Heart left ventricle (tissue), 16 donors: ENCODE results near the gene DLGAP1. TPM values are rescaled to one million over a fixed set of nuclear protein-coding genes. Genes with fewer than 3 reads are reported as not detected.

Experiments used
- ATAC-seq, 4 donors: fragments of 200-7000 bp; cut with Tn5 transposase; one replicate each; pipeline ENCODE4 v1.9.1; 2020 to 2022; ENCODE audit warnings: moderate library complexity in 4 of 4, mild to moderate bottlenecking in 3 of 4, moderate number of reproducible peaks in 1 of 4
- DNase-seq, 5 donors: peaks; one replicate each; pipeline ENCODE4 v3.0.0-alpha.2; 2020
- H3K27ac ChIP-seq, 12 donors: fragments of 200-600 bp; sonication (generic) in 4 of 12; one replicate each; pipeline versions ENCODE4 v1.5.0 to v1.8.0; 2016 to 2022; ENCODE audit warnings: mild to moderate bottlenecking in 2 of 12
- H3K27me3 ChIP-seq, 9 donors: fragments of 200-600 bp; sonication (generic) in 2 of 9; one replicate each; pipeline versions ENCODE4 v1.5.1 to v1.8.0; 2016 to 2022; ENCODE audit warnings: mild to moderate bottlenecking in 3 of 9
- H3K36me3 ChIP-seq, 9 donors: fragments of 200-600 bp; sonication (generic) in 2 of 9; one replicate each; pipeline versions ENCODE4 v1.5.0 to v1.8.0; 2018 to 2022; ENCODE audit warnings: mild to moderate bottlenecking in 2 of 9
- H3K4me1 ChIP-seq, 12 donors: fragments of 200-600 bp; sonication (generic) in 4 of 12; one replicate each; pipeline versions ENCODE4 v1.5.0 to v1.8.0; 2016 to 2022; ENCODE audit warnings: mild to moderate bottlenecking in 3 of 12
- H3K4me3 ChIP-seq, 12 donors: fragments of 200-600 bp; sonication (generic) in 4 of 12; one replicate each; pipeline versions ENCODE4 v1.5.0 to v1.8.0; 2017 to 2022; ENCODE audit warnings: mild to moderate bottlenecking in 9 of 12, moderate library complexity in 4 of 12
- H3K9me3 ChIP-seq, 12 donors: fragments of 200-600 bp; sonication (generic) in 4 of 12; one replicate each; pipeline versions ENCODE4 v1.5.0 to v1.8.0; 2016 to 2022; ENCODE audit warnings: mild to moderate bottlenecking in 1 of 12
- POLR2A ChIP-seq, 2 donors: fragments of 450-650 bp; IDR thresholded peaks; one replicate each; pipeline ENCODE4 v1.6.1; 2017; ENCODE audit warnings: antibody characterized with exemption in 2 of 2, mild to moderate bottlenecking in 2 of 2, moderate library complexity in 2 of 2
- WGBS, 4 donors: extraction: QIAGEN DNeasy Blood & Tissue Kit in 2 of 4; methylation state at CpG; one replicate each; pipeline versions ENCODE4 v1.1.5 to v1.1.7; 2013 to 2018; 5-methylcytosine and 5-hydroxymethylcytosine counted together
- intact Hi-C, 10 donors: fragments of 100-400 bp; cut with DNase I; formaldehyde crosslinking; loops; one replicate each; pipeline versions ENCODE4 v1.11.1 to v1.14.2; 2022
- polyA plus RNA-seq, 2 donors: library from polyadenylated mRNA; stranded (reverse); fragments of 200-250 nt; gene quantifications; one replicate each; pipeline ENCODE4 v1.2.3, GENCODE V29; 2013
- total RNA-seq, 9 donors: library from RNA; depleted of rRNA in 2 of 9; stranded (reverse); fragments of >200 nt in 2 of 9; fragmentation: NEBNext Ultra II Directional in 3 of 9; extraction: Animal tissue kit (Norgen Biotek cat#: 25700) in 3 of 9; gene quantifications; one replicate each; pipeline versions ENCODE4 v1.1.0 to v1.2.4, GENCODE V29; 2016 to 2023
- TF ChIP-seq, protein P1 (sequence below), 12 donors: fragments of 200-600 bp; sonication (generic) in 4 of 12; IDR thresholded peaks; one replicate each; pipeline versions ENCODE4 v1.5.0 to v1.8.0; 2018 to 2022; ENCODE audit warnings: antibody characterized with exemption in 12 of 12, mild to moderate bottlenecking in 5 of 12
- donor health status: ischemic (EF 13 %, LVEDD 7.1; RV severe dilation, severe dysfunction).
- donor health status: healthy with polysubstance abuse.
- donor health status: DM: no; HTN: yes; CAD: no.
- donor health status: DM: no; HTN: no; CAD: no.
- donor health status: ischemic (EF 25% LVEDD 6.9; RV normal size, moderate dysfunction).
- donor health status: ischemic (EF 25% LVEDD 5.7; RV mildly dilated, moderate dysfunction).
- donor health status: healthy.
- donor health status: DM: yes; HTN: yes; CAD: no.
- donor health status: ischemic (EF 35%, LVEDD 5.7; RV mildly dilated, moderate dysfunction).
- donor health status: nonischemic (EF 11% LVEDD 7.7; RV severe dilation, severe dysfunction).
- donor health status: DM: yes; HTN: yes; CAD: no.
- donor health status: PGD.
- donor health status: ischemic (EF 29% LVEDD 5.4; RV normal size, mild dysfunction).
- donor health status: nonischemic (EF 23%, LVEDD 6.1; RV moderate dilation, normal function).

DLGAP1 gene
- total and polyA plus RNA-seq, 11 donors, result 0.10 to 5.5 (median 0.40) TPM; not detected in 1

DNA sequence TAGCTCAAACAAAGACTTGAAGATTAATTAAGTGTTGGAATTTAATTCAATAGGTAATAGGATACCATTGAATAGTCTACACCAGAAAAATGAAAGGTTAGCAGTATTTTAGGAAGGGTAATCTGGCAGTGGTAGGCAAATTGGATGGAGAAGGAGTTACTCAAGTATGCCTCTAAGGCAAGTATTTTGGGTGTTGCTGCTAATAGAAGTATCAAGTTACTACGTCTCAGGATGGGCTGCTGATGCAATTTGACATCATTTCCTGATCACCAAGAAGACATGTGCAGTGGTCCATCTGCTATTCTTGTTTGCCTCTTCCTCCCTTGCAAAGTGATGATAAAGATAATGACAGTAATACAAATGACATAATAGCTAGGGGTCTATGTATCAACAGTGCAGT lies 519.8 kb downstream of the DLGAP1 start:
- Histone ChIP-seq H3K27me3 (no peaks in the 10 kb centered on the region), H3K4me1 (no peaks in the 10 kb centered on the region), H3K36me3 (no peaks in the 10 kb centered on the region), H3K4me3 (no peak overlapping the region), H3K27ac (no peak overlapping the region), H3K9me3 (peaks cover 0 to 8% (median 0%) of the 10 kb centered on the region in 12 donors)
- 36 to 59% (median 56%) methylated on average over 1 of the region's 1 CpG for WGBS, 4 donors
- intact Hi-C loops, result no loop called here
- TF ChIP-seq, protein P1, sequence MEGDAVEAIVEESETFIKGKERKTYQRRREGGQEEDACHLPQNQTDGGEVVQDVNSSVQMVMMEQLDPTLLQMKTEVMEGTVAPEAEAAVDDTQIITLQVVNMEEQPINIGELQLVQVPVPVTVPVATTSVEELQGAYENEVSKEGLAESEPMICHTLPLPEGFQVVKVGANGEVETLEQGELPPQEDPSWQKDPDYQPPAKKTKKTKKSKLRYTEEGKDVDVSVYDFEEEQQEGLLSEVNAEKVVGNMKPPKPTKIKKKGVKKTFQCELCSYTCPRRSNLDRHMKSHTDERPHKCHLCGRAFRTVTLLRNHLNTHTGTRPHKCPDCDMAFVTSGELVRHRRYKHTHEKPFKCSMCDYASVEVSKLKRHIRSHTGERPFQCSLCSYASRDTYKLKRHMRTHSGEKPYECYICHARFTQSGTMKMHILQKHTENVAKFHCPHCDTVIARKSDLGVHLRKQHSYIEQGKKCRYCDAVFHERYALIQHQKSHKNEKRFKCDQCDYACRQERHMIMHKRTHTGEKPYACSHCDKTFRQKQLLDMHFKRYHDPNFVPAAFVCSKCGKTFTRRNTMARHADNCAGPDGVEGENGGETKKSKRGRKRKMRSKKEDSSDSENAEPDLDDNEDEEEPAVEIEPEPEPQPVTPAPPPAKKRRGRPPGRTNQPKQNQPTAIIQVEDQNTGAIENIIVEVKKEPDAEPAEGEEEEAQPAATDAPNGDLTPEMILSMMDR (IDR thresholded peaks at IDR 0.05), result no peak
- TF ChIP-seq POLR2A (IDR thresholded peaks at IDR 0.05), result no peak
- DNase-seq (no peak), ATAC-seq (no peak)

DNA sequence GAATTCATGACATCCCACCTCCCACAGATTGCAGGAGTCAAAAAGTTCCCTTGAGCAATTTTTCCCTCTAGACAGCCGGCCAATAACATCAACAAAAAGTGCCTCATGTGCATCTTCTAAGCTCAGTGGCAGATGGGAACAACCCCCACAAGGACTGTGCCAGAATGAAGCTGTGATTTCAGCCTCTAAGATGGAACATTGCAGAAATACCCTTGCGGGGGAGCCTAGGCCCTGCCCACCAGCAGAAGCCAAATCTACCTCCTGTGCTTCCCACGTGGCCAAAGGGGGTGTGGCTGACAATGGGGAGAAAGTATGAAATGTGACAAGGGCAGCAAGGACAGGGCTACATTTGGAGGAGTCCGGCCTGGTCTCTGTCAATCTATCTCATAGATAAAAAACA lies 522.8 kb downstream of the DLGAP1 start:
- intact Hi-C loops, result no loop called here
- no peaks in the 10 kb centered on the region for H3K27me3 ChIP-seq
- DNase-seq, result no peak

GRCh38 chr18:3931542-3932112 lies 523.5 kb downstream of the DLGAP1 start:
- no peak overlapping the region for H3K27ac ChIP-seq
- H3K27me3 ChIP-seq, result no peaks in the 10 kb centered on the region
- DNase-seq, result no peak
- no peaks in the 10 kb centered on the region for H3K9me3 ChIP-seq
- H3K4me3 ChIP-seq, result no peak overlapping the region
- no peaks in the 10 kb centered on the region for H3K36me3 ChIP-seq
- no peaks in the 10 kb centered on the region for H3K4me1 ChIP-seq
- TF ChIP-seq, protein P1 (IDR thresholded peaks at IDR 0.05), result no peak
- TF ChIP-seq POLR2A (IDR thresholded peaks at IDR 0.05), result no peak
- ATAC-seq, result no peak
- intact Hi-C loops, result no loop called here
- 95 to 98% (median 96%) methylated on average over 4 of the region's 4 CpGs for WGBS, 4 donors

More for the DNA sequence above, 522.8 kb downstream of the DLGAP1 start:
- Histone ChIP-seq H3K9me3 (no peaks in the 10 kb centered on the region), H3K4me3 (no peak overlapping the region), H3K36me3 (no peaks in the 10 kb centered on the region), H3K4me1 (no peaks in the 10 kb centered on the region), H3K27ac (no peak overlapping the region)
- ATAC-seq, result no peak
- no peak for TF ChIP-seq POLR2A (IDR thresholded peaks at IDR 0.05)
- TF ChIP-seq, protein P1 (IDR thresholded peaks at IDR 0.05), result no peak
- WGBS, 4 donors, result 46 to 56% (median 49%) methylated on average over 4 of the region's 4 CpGs

GRCh38 chr18:3931013-3931315 lies 524.1 kb downstream of the DLGAP1 start:
- Histone ChIP-seq H3K9me3 (no peaks in the 10 kb centered on the region), H3K27me3 (no peaks in the 10 kb centered on the region), H3K4me3 (no peak overlapping the region), H3K36me3 (no peaks in the 10 kb centered on the region), H3K27ac (no peak overlapping the region), H3K4me1 (no peaks in the 10 kb centered on the region)
- TF ChIP-seq, protein P1 (IDR thresholded peaks at IDR 0.05), result no peak
- no peak for TF ChIP-seq POLR2A (IDR thresholded peaks at IDR 0.05)
- no peak for ATAC-seq
- intact Hi-C loops, result no loop called here
- WGBS, 4 donors, result 95 to 99% (median 98%) methylated on average over 6 of the region's 6 CpGs
- no peak for DNase-seq
